SU-DHL-6 (cell line): ENCODE data around the gene UQCC2.

Source experiments
- EZH2phosphoT487 ChIP-seq: fragments of 200-600 bp; sonication (generic), shearing (Covaris generic); conservative IDR thresholded peaks from 2 replicates; pipeline ENCODE4 v1.6.1; 2018; ENCODE audit warnings: mild to moderate bottlenecking, antibody characterized with exemption, low read length, moderate library complexity, mixed read lengths
- TF ChIP-seq, protein P1 (sequence below): fragments of 200-600 bp; sonication (generic); IDR thresholded peaks from one replicate; pipeline ENCODE4 v1.5.1; 2017; ENCODE audit warnings: antibody characterized with exemption, mild to moderate bottlenecking, low read length, moderate library complexity; ENCODE audit not compliant: insufficient read depth, poor library complexity, severe bottlenecking

DNA sequence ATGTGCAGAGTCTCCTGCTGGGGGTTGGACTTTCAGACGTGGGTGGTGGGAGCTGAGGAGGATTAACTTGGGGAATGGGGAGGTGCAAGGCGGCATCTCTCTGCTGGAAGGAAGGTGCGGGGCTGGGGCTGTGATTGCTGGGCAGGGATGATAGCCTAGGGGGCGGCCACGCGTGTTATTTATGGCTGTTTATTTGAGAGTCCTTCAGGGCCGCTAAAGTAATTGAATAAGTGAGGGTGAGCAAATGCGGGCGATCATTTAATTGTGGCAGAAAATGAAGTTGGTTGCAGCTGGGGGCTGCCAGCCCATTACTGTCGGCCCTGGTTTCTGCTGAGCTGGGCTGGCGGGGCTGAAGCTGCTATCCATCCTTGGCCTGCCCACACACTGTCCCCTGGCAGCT, 42.7 kb upstream of the UQCC2 start:
- TF ChIP-seq, protein P1, sequence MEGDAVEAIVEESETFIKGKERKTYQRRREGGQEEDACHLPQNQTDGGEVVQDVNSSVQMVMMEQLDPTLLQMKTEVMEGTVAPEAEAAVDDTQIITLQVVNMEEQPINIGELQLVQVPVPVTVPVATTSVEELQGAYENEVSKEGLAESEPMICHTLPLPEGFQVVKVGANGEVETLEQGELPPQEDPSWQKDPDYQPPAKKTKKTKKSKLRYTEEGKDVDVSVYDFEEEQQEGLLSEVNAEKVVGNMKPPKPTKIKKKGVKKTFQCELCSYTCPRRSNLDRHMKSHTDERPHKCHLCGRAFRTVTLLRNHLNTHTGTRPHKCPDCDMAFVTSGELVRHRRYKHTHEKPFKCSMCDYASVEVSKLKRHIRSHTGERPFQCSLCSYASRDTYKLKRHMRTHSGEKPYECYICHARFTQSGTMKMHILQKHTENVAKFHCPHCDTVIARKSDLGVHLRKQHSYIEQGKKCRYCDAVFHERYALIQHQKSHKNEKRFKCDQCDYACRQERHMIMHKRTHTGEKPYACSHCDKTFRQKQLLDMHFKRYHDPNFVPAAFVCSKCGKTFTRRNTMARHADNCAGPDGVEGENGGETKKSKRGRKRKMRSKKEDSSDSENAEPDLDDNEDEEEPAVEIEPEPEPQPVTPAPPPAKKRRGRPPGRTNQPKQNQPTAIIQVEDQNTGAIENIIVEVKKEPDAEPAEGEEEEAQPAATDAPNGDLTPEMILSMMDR, result no peak
- no peak for TF ChIP-seq EZH2phosphoT487
